Measurements from ENCODE around the gene BOD1L1. TPM values are rescaled to one million over a fixed set of nuclear protein-coding genes. Genes with fewer than 3 reads are reported as not detected.

Gene BOD1L1
- total RNA-seq, 1 donor: 14.5 TPM

- no peak for DNase-seq (ENCODE audit: low read depth in 2 of 3, low spot score in 2 of 3)
These were observed 86.9 kb downstream of the BOD1L1 start for GRCh38 chr4:13540446-13541175.

- DNase-seq (ENCODE audit: low read depth in 2 of 3, low spot score in 2 of 3): no peak
These were observed 87.7 kb downstream of the BOD1L1 start for GRCh38 chr4:13539619-13540445.

- no peak for DNase-seq (ENCODE audit: low read depth in 2 of 3, low spot score in 2 of 3)
These were observed 88.4 kb downstream of the BOD1L1 start for GRCh38 chr4:13539047-13539618.

GRCh38 chr4:13538427-13538973 is 89.0 kb downstream of the BOD1L1 start:
- no peak for DNase-seq (ENCODE audit: low read depth in 2 of 3, low spot score in 2 of 3)

DNA sequence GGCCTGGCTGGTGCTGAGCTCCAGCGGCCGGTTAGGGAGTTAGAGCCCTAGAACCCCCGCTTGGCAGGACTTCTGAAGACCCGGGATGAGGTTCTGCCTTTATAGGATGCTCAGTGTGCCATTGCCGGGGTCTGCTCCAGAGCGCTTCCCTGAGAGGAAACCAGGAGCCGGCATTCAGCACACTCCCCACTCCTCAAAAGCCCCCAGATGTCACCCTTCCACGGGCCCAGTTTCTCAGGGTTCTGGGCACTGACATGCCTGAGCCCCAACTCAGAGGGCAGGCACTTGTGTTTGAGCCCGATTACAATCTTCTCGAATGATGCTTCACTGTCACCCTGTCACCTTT is 89.7 kb downstream of the BOD1L1 start:
- DNase-seq (ENCODE audit: low read depth in 2 of 3, low spot score in 2 of 3): no peak

GRCh38 chr4:13537011-13537831 is 90.3 kb downstream of the BOD1L1 start:
- DNase-seq (ENCODE audit: low read depth in 2 of 3, low spot score in 2 of 3): peak in 2 of 3 donors; percentile 72 to 73

DNA sequence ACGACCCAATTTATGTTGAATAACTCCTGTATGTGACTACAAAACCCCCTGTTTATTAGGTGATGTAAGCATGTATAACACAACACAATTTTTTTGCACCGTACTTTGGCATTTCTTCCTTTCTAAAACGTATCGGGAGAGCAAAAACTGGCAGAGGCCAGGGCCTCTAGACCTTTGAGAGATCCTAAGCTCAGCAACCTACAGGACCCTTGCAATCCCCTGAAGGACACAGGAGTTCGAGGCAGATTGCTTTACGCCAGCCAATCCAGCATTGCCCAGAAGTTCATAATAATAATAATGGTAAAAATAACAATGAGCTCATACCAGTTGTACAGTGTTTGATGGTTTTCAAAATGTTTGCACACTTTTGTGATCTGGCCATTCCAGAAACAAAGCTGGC is 90.9 kb downstream of the BOD1L1 start:
- no peak for DNase-seq (ENCODE audit: low read depth in 2 of 3, low spot score in 2 of 3)

GRCh38 chr4:13535708-13536361 is 91.7 kb downstream of the BOD1L1 start:
- DNase-seq (ENCODE audit: low read depth in 2 of 3, low spot score in 2 of 3): no peak

DNA sequence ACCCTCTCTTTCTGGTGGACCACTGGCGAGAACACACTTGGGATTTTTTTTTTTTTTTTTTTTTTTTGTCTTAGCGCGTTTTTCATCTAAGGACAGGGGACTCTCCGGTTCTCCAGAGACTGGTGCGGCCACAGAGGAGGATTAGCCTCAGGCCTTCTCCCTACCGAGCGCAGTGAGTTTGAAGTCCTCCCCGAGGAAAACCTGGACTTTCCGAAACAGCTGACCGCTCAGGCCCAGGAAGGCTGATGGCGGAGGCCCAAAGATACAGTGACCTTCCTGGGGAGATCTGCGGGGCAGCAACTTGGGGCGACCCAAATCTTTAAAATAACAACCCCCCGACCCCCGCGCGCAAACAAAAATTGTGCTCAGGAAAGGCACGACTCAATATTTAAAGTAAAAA is 92.4 kb downstream of the BOD1L1 start:
- DNase-seq (ENCODE audit: low read depth in 2 of 3, low spot score in 2 of 3): no peak

GRCh38 chr4:13534344-13535063 is 93.0 kb downstream of the BOD1L1 start:
- no peak for DNase-seq (ENCODE audit: low read depth in 2 of 3, low spot score in 2 of 3)

GRCh38 chr4:13533670-13534343 is 93.7 kb downstream of the BOD1L1 start:
- no peak for DNase-seq (ENCODE audit: low read depth in 2 of 3, low spot score in 2 of 3)

DNA sequence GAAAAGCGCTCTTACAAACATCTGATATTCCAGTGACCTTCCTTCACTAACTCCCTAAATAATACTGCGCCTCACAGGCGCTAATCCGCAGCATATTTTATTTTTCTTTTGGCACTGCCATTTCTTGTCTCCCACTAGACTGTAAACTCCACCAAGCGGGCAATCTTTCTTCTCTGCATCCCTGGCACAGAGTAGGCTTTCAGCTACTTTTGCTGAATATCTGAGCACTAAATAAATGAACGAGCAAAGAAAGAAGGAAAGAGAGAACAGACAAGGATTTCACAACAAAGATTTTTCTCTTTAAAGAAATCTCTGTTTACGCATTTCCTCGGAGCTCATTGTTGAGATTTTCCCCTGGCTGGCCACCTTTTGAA is 95.9 kb downstream of the BOD1L1 start:
- DNase-seq (ENCODE audit: low read depth in 2 of 3, low spot score in 2 of 3): no peak

- no peak for DNase-seq (ENCODE audit: low read depth in 2 of 3, low spot score in 2 of 3)
These were observed 96.5 kb downstream of the BOD1L1 start for GRCh38 chr4:13530823-13531624.

- DNase-seq (ENCODE audit: low read depth in 2 of 3, low spot score in 2 of 3): no peak
These were observed 98.2 kb downstream of the BOD1L1 start for GRCh38 chr4:13529128-13529919.

GRCh38 chr4:13528821-13529127 is 98.8 kb downstream of the BOD1L1 start:
- DNase-seq (ENCODE audit: low read depth in 2 of 3, low spot score in 2 of 3): no peak

DNA sequence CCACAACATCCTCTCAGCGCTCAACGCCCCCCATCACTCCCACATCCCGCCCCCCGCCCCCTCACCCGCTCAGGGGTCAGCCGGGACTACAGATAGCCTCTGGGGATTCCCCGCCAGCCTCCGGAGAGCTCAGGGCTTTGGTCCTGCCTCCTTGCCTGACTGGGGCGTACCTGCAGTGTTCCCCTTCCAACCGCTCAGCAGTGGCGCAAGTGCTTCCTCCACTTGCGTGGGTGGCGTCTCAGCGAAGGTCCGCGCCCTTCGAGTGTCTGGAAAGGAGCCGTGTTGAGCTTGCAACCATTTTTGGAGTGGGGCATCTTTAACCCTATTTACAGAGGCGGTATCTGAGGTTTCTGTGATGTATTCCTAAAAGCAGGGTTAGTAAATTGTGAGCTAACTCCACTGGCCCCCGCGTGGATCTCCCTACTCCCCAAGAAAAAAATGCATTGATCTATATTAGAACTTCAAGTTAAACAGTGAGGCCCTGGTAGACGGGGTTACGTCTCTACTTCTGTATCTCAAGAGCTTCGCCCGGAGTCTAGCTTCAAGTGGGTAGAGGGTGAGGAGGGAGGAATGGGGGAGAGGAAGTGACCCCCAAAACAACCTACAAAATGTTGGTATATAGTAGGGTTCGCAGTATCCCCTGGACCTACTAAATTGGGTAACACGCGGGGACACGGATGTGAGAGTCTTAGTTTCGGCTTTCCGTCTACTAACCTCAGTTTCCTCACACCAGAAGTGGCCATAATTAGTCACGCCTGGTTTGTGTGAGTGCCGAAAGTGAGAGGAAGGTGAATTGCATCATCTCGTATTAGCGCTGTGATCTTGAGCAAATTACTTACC is 99.3 kb downstream of the BOD1L1 start:
- no peak for DNase-seq (ENCODE audit: low read depth in 2 of 3, low spot score in 2 of 3)

Data from hematopoietic multipotent progenitor cell (in vitro differentiated cells).